ENCODE results near the gene BTBD19.
"Not testable (repeated sequence)": the region's sequence is repeated elsewhere in the genome, so short reads cannot be mapped to it uniquely, and the experiment has no call there.

The BTBD19 gene, protein sequence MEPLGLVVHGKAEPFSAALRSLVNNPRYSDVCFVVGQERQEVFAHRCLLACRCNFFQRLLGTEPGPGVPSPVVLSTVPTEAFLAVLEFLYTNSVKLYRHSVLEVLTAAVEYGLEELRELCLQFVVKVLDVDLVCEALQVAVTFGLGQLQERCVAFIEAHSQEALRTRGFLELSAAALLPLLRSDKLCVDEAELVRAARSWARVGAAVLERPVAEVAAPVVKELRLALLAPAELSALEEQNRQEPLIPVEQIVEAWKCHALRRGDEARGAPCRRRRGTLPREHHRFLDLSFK

DNA sequence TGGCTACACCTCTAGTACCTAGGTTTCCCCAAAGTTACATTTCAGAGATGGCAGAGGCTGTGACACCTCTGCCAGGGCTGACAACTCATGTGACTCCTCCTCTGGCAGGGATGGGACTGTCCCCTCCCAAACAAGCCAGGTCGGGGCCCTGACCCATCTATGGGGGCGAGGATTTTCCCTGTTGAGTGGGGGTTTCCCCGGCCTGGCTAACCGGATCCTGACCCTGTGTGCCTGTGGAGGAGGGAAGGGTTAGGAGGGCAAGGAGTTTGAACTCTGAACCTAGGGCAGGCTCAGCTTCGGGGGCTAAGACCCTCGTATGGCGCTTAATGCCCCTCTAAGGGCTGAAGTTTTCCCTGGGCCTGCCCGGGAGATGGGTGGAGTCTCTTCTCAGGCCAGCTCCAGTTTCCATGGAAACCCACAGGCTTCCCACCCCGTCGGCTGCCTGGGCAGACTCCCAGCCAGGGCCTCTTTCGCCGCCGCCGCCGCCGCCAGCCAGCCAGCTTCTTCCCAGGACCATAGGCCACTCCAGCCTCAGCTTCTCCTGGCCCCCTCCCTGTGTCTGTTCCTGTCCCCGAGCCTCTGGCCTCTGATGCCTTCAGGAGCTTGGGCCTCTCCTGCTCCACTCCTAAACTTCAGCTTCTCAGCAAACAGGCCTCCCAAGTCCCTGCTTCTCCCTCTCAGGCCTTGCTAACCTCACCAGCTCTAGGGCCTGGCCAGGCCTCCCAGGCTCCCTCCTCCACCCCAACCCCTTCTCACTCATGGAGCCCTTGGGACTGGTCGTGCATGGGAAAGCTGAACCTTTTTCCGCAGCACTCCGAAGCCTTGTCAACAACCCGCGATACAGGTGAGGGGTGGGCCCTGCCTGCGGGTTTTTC is at the start of gene BTBD19:
Gene BTBD19, plus strand, starts transcription at position 461 of the 875 bp plus-strand sequence. Its CDS starts 298 bp downstream, at position 759.
- peak; percentile 74 to 75 for DNase-seq (ENCODE audit: low read depth in 2 of 2)

DNA sequence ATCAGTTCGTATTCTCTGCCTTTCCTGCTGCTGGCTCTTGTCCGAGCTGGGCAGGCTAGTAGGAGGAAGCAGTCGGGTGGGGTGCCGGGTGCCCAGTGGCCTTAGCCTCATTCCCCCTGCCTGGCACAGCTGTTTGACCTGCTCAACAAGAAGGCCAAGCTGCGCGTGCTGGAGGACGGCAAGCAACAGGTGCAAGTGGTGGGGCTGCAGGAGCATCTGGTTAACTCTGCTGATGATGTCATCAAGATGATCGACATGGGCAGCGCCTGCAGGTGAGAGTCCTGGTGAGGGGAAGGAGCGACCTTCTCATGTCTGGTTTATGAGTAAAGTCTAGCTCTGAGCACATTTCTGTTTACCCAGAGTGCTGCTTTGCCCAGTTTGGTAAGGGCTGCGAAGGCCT is 49.2 kb upstream of the BTBD19 start:
- DNase-seq (ENCODE audit: low read depth in 2 of 2), result no peak

DNA sequence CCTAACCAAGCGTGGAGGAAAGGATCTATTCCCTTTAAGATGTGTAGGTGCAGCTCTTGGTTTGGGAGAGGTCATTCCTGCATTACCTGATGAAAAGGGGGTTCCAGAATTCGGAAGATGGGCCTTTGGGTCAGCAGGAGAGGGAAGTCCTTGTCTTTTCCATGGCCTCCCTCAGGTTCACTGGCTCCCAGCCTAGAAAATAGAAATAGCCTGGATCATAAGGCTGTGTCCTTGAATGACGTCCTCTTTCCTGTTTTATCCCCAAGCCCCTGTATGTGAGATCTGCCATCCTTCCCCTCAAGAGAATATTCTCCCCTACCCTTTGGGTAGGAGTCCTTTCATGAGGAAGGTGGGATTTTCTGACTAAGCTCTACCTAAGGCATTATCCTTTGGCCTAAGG is 47.4 kb upstream of the BTBD19 start:
- no peak for DNase-seq (ENCODE audit: low read depth in 2 of 2)

DNA sequence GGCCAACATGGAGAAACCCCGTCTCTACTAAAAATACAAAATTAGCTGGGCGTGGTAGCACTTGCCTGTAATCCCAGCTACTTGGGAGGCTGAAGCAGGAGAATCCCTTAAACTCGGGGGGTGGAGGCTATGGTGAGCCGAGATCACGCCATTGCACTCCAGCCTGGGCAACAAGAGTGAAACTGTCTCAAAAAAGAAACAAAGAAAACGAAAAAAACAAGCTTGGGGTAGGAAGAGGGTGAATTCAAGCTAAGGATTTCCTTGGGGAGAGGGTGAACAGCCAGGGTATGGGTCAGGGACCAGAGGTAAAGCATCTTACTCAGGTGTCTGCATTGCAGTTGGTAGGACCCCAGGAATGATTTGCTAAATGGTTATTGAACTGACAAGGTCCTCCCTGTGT is 41.9 kb upstream of the BTBD19 start:
- DNase-seq (ENCODE audit: low read depth in 2 of 2), result not testable (repeated sequence)

DNA sequence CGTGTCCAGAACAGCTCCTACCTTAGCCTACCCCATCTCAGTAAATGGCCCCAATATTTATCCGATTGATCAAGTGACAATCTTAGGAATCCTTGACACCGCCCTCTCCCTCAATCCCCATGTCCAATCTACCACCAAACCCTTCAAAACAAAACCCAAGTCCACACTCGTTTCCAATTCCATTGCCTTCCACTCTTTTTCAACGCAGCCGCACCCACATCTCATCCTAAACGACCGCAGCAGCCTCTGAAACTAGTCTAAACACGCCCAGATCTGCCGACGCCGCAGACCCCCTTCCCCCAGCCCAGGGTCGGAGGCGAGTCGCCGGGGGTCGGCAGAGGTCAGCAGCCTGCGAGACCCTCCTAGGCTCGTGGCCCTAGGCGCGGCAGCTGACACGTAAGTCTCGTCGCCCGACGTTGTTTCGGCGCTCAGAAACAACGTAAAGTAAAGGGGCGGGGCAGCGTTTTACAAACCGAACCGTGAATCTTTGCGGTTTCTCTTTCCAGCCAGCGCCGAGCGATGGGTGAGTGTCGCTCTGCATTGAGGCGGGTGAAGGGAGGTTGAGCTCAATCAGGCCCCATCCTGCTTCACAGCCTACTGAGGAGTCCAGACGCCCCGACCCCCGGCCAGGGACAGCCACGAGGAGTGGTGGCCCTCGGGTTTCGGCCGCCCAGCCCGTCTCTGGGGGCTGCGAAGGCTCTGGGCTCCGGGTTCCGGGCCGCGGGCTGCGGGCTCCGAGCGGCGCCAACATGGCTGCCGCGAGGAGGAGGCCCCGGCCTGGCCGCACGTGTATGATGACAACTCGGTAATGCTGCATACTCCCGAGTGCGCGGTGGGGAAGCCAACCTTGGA is 33.0 kb upstream of the BTBD19 start, which contains the start of gene RPS8:
Gene RPS8, plus strand, starts transcription at position 463 of the 852 bp plus-strand sequence. Its CDS starts 57 bp downstream, at position 520.
- DNase-seq (ENCODE audit: low read depth in 2 of 2), result peak; percentile 81 to 82

DNA sequence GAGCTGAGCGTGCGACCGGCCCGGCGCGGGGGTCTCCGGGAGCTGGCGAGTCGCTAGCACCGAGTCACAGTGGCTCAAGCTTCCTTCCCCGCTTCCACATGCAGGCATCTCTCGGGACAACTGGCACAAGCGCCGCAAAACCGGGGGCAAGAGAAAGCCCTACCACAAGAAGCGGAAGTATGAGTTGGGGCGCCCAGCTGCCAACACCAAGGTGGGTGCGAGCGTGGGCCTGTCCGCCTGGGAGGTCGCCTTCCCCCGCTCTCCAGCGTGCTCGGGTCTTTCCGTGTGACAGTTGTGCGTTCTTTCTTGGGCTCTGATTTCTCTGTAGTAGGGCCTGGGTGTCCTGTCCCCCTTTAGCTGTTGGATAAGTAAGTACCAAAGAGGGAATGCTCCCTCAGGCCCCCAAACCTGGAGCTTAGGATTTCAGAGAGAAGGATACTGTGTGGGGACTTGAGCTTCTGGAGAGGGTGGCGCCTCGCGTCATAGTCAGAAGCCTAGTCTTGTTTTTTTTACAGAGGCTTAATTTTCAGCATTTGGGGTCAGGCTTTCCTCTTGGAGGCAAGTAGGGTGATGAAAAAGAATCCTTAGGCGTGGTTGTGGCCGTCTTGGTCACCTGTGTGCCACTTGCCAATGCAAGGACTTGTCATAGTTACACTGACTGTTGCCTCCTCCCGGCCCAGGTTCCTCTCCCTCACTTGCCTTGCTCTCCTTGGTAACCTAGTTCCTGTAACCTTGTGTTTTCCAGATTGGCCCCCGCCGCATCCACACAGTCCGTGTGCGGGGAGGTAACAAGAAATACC is 32.2 kb upstream of the BTBD19 start:
- DNase-seq (ENCODE audit: low read depth in 2 of 2), result no peak

DNA sequence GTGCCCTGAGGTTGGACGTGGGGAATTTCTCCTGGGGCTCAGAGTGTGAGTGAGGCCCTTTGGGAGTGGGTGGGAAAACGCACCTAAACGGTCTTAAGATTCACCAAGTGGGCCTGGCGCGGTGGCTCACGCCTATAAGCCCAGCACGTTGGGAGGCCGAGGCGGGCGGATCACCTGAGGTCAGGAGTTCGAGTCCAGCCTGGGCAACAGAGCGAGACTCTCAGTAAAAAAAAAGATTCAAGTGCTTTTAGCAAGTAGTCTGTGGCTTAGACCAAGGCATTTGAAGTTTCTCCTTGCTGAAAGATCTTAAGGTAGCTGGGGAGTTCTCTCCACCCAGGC is 31.6 kb upstream of the BTBD19 start:
- DNase-seq (ENCODE audit: low read depth in 2 of 2), result no peak

DNA sequence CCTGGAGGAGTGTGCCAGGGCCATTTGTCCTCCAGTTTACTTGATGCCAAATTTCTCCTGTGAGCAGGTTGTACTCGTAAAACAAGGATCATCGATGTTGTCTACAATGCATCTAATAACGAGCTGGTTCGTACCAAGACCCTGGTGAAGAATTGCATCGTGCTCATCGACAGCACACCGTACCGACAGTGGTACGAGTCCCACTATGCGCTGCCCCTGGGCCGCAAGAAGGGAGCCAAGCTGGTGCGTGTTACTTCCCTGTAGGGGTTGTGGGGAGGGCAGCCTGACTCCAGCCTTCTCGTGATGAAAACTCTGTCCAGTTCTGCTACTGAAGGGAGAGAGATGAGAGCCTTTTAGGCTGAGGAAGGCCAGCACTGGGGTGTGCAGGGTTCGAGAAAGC is 30.8 kb upstream of the BTBD19 start:
- no peak for DNase-seq (ENCODE audit: low read depth in 2 of 2)

DNA sequence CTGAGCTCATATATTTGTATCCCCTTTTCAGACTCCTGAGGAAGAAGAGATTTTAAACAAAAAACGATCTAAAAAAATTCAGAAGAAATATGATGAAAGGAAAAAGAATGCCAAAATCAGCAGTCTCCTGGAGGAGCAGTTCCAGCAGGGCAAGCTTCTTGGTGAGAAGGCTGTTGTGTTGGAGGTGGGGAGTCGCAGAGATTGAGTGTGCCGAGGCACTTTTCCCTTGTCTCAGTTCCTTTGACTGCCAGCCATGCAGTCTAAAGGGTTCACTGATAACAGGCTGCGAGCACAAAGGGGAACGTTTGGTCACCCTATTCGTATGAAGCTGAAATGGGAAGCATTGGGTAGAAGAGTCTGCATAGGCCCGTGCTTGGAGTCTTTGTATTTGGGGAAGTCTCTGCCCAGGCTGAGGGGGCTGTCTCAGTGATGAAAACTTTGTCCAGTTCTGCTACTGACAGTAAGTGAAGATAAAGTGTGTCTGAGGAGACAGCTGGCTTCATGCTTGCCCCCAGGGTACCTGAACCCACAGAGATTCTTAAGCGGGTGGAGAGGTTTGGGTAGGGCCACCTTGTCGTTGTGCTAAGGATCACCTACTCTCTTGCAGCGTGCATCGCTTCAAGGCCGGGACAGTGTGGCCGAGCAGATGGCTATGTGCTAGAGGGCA is 30.2 kb upstream of the BTBD19 start:
- no peak for DNase-seq (ENCODE audit: low read depth in 2 of 2)

DNA sequence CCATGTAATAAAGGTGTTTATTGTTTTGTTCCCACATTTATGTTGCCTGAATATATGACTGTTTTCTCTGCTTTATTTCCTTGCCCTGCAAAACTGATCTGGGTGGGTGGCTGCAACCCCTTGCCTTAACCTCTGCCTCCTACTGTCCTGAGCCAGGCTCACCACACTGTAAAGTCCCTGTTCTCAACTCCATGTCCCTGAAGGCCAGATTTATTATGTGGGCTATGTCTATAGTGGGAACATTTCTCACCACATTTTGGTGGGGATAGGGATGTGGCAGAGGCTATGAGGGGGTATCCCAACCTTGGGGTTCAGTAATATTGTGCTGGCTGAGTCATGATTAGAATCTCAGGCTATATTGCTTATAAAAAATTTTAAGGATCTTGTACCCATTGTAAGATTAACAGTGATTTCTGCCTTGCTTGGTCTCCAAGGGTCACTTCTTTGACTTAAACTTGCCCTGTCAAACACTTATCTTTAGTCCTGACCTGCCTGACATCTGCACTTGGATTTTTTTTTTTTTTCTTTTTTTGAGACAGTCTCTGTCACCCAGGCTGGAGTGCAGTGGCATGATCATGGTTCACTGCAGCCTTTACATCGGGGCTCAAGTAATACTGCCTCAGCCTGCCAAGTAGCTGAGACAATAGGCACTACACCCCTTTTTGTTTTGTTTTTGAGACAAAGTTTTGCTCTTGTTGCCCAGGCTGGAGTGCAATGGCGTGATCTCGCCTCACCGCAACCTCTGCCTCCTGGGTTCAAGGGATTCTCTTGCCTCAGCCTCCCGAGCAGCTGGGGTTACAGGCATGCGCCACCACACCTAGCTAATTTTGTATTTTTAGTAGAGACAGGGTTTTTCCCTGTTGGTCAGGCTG is 29.4 kb upstream of the BTBD19 start:
- DNase-seq (ENCODE audit: low read depth in 2 of 2), result no peak

DNA sequence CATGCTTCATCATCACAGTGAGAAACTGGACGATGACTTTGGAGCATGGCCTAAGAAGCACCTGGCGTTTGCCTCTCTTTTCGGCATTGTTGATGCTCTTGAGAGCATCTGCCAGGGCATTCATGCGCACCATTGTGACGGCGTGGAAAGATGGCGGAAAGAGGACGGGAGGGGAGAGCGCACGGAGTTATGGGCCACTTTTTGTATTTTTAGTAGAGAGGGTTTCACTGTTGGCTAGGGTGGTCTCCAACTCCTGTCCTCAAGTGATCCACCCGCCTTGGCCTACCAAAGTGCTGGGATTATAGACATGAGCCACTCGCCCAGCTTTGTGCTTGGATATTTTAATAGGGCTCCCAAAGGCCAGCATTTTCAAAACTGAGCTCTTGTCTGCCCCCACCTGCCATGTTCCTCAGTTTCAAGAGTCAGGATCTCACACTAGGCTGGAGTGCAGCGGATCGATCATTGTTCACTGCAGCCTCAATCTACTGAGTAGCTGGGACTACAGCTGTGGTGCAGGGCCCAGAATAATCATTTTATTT is 27.7 kb upstream of the BTBD19 start:
- no peak for DNase-seq (ENCODE audit: low read depth in 2 of 2)

DNA sequence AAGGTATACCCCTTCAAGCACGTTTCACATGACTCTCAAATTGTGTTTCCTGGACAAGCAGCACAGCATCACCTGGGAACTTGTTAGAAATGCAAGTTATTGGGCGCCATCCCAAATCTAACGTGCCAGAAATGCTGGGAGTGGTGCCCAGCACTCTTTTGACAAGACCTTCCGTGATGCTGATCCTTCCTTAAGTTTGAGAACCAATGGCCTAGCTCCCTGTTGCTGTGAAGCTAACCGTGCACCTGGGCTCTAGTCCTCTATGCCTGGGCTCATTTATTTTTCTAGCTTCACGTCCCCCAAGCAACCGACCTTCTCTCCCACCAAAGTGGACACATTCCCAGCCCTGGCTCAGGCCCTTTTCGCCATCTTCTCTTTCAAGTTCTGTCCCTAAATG is 24.6 kb upstream of the BTBD19 start:
- no peak for DNase-seq (ENCODE audit: low read depth in 2 of 2)

DNA sequence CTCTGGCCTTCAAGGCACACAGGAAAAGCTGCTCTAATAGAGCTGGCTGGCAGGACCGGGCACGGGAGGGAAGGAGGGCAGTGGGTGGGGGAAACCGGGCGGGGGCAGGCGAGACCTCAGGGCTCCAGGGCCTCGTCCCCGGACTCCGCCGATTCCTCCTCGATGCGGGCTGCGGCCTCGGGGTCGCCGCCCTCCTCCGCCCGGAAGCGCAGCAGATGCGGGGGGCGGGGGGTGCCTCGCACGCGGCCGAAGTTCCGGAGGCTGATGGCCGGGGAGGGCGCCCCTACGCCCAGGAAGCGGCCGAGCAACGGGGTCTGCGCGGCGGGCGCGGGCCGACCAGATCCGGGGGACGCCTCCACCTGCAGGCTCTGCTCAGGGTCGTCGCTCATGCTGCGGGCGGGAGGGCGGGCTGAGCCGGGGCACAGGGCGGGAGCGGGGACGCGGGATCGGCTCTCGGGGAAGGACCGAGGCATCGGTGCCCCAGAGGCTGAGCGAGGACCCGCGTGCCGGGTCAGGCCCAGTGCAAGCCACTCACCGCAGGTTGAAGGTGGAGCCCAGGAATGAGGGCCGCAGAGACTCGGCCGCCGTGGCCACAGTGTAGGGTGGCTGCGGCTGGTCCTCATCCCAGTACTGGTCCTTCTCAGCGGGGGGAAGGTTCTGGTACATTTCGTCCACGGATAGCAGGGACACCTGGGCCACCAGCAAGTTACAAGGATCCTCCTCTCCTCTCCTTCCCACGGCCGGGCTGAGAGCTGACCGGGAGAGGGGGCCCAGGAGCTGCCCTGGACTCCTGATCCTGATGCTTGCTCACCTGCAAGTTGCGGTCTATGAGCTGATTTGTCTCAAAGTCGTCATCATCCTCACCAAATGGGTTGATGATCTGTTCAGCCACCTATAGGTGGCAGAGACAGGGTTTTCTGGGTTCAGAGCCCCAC is 24.0 kb upstream of the BTBD19 start:
- DNase-seq (ENCODE audit: low read depth in 2 of 2), result no peak

DNA sequence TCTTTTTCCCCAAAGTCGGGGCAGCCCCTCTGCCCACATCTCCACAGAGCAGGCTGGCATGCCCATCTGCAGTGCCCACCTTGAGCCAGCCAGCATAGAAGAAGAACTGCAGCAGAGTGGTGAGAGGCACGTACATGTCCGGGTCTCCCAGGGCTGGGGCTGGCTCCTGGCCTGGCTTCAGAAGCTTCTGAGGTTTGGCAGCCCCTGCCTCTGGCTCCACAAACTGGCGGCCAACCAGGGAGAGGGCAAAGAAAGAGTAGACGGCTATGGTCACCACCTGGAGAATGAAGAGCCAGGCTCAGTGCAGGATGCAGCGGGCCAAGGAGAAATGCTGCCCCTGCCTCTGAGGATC is 23.3 kb upstream of the BTBD19 start:
- no peak for DNase-seq (ENCODE audit: low read depth in 2 of 2)

DNA sequence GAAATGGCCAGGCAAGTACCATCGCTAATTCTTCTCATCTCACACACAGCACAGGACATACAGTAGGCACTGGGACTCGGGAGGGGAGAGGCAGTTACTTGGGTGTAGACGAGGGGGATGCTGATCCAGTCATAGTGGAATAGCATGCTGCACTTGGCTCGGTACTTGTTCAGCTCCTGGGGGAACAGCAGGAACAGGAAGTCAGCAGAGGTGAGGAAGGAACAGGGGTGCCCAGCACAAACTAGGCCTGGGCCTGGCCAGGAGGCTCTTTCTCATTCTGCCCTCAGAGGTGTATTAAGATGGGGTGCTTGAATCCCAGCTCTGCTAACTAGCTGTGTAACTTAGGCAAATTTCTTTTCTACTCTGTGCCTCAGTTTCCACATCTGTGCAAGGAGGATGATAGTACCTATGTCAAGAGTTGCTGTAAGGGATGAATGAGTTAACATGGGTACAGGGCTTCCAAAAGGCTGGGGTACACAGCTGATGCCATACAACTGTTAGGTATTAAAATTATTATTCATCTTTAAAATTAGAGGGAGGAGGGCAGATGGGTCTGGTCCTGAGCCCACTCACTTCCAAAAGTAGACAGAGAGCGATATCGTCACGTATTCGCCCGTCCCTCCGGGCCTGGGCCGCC is 22.7 kb upstream of the BTBD19 start:
- DNase-seq (ENCODE audit: low read depth in 2 of 2), result no peak

DNA sequence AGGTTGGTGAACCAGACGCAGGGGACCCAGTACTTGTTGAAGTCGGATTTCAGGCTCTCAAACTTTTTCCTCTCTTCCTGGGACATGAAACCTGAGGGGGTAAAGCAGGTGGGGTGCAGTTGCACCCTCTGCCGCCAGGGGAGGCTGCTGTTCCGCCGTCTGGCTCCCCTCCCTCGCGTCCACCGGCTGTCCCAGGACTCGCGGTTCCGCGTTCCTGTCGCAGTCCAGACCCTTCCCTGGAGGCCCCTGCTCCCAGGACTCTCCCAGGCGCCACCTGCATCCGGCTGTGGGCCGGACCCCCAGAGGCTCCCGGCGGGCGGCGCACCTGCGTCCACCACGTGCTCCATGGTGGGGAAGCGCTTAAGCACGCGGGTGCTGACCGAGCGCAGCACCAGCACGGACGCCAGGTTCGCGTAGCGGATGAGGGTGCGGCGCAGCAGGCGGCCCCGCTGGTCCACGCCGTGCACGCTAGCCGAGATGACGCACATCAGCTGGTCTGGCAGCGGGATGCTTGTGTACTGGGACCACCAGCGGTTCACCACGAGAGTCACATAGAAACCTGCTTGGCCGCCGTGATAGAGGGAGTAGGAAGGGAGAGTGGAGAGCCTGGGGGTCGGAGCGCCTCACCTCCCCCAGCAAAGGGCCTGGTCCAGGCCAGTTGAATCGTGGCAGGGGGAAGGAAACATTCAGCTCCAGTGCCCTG is 22.0 kb upstream of the BTBD19 start:
- DNase-seq (ENCODE audit: low read depth in 2 of 2), result peak in 1 of 2 donors; percentile 50

DNA sequence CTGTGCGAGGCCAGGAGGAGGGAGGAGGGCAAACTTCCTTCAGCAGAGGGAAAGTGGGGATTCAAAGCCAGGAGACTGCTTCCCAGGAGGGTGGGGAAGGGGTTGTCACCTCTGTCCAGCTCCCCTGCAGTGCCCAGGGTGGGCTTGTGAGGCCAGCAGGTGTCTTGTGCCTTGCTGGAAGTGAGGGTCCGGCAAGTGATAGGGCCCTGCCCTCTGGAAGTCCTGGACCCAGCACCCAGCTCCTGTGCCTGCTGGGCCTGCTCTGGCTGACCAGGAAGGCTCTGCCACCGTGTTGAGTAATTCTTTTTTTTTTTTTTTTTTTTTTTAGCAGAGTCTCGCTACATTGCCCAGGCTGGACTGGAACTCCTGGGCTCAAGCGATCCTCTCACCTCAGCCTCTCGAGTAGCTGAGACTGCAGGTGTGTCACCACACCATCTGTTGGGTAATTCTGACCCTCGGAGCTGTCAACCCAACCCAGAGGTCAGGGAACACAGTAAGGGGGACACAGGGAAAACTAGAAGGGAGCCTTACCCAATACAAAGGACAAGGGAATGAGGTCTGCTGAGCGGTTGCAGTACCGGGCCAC is 21.4 kb upstream of the BTBD19 start:
- DNase-seq (ENCODE audit: low read depth in 2 of 2), result no peak
